ENCODE data around the gene TMEM101.

DNA sequence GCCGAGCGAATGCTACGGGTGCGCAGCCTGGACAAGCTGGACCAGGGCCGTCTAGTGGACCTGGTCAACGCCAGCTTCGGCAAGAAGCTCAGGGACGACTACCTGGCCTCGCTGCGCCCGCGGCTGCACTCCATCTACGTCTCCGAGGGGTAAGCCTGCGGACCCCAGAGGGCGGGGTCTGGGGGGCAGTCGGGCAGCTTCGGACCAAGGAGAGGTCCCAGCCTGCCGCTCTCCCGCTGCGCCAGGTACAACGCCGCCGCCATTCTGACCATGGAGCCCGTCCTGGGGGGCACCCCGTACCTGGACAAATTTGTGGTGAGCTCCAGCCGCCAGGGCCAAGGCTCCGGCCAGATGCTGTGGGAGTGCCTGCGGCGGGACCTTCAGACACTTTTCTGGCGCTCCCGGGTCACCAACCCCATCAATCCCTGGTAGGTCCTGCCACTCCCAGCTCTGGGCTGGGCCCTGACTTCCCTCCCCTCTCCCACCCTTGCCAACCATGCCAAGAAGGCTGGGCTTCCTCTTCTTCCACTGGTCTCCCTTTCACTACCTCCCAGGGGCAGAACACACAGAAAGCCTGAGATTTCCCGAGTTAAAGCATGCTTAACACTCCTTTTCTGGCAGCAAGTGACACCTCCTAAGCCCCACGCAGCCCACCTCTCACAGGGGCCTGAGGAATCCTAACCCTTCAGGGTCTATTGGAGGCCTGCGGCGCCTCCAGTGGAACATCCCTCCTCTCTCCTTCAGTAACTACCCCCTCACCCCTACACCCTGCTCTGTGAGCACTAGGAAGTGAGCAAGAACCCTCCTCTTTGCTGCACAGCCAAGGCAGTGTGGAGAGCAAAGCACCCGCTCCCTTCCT lies 7.2 kb downstream of the TMEM101 start:
- no peak for TF ChIP-seq EZH2 (IDR thresholded peaks at IDR 0.05; ENCODE audit: borderline replicate concordance, low read depth, low read length, poor library complexity, severe bottlenecking)
- TF ChIP-seq CTCF (conservative IDR thresholded peaks at IDR 0.05; ENCODE audit: low read depth, low read length): no peak

All from A673 (cell line).